PFSK-1 (cell line): ENCODE data around the gene DAZL.

Experiments
- POLR2AphosphoS5 ChIP-seq: IDR thresholded peaks from 2 replicates; pipeline ENCODE4 v1.6.1; 2012; ENCODE audit warnings: low read depth, mild to moderate bottlenecking, control low read depth, low read length, moderate library complexity
- REST ChIP-seq, 2 experiments: IDR thresholded peaks; 2 replicates each; pipeline versions ENCODE4 v1.6.1 to v1.8.0; 2011 to 2012; ENCODE audit warnings: low read depth in 2 of 2, low read length in 2 of 2, control low read depth in 1 of 2, inconsistent platforms in 1 of 2, mild to moderate bottlenecking in 1 of 2, moderate library complexity in 1 of 2; ENCODE audit not compliant: insufficient read depth in 1 of 2

- no peak for TF ChIP-seq REST (IDR thresholded peaks at IDR 0.05; ENCODE audit: insufficient read depth in 1 of 2, low read depth in 2 of 2, low read length in 2 of 2)
- no peak for TF ChIP-seq POLR2AphosphoS5
These were observed 34.6 kb upstream of the DAZL start for GRCh38 chr3:16639806-16640205.
